KG1 (cell line): ENCODE measurements around the gene ETHE1.
A peak's percentile ranks its signal among the peaks of the same experiment; 100 is the strongest.
"Not testable (repeated sequence)": the region's sequence is repeated elsewhere in the genome, so short reads cannot be mapped to it uniquely, and the experiment has no call there.

Experiments
- DNase-seq: peaks from one replicate; lab custom pipeline; 2025; lab: John Stamatoyannopoulos, UW

Gene ETHE1

GRCh38 chr19:43523696-43524095 is 3.3 kb downstream of the ETHE1 start:
- DNase-seq = not testable (repeated sequence)

GRCh38 chr19:43522929-43523328 is 4.1 kb downstream of the ETHE1 start:
- no peak for DNase-seq

- DNase-seq = peak; percentile 39
Measured at GRCh38 chr19:43519436-43520088, 7.4 kb downstream of the ETHE1 start.

GRCh38 chr19:43518051-43518450 is 8.9 kb downstream of the ETHE1 start:
- DNase-seq = no peak

- DNase-seq = not testable (repeated sequence)
Measured at GRCh38 chr19:43512399-43512798, 14.6 kb downstream of the ETHE1 start.

- DNase-seq = no peak
Measured at GRCh38 chr19:43511324-43511723, 15.7 kb downstream of the ETHE1 start.

- no peak for DNase-seq
Measured at GRCh38 chr19:43510713-43511112, 16.3 kb downstream of the ETHE1 start.

- no peak for DNase-seq
Measured at GRCh38 chr19:43507880-43508279, 19.1 kb downstream of the ETHE1 start.

- DNase-seq = no peak
Measured at GRCh38 chr19:43506629-43507028, 20.4 kb downstream of the ETHE1 start.

GRCh38 chr19:43505941-43506340 is 21.1 kb downstream of the ETHE1 start:
- DNase-seq = no peak

GRCh38 chr19:43505186-43505456 is 21.9 kb downstream of the ETHE1 start:
- no peak for DNase-seq

- DNase-seq = no peak
Measured at GRCh38 chr19:43504426-43505185, 22.4 kb downstream of the ETHE1 start, which contains the start of gene PHLDB3. PHLDB3 (minus strand) TSS chr19:43504746; CDS start chr19:43504118, 628 bp downstream.

GRCh38 chr19:43503501-43504425 is 23.2 kb downstream of the ETHE1 start:
- DNase-seq = peak; percentile 93

GRCh38 chr19:43502419-43502976 is 24.5 kb downstream of the ETHE1 start:
- DNase-seq = no peak

- DNase-seq = no peak
Measured at GRCh38 chr19:43501661-43502418, 25.2 kb downstream of the ETHE1 start.

- DNase-seq = no peak
Measured at GRCh38 chr19:43499042-43499441, 28.0 kb downstream of the ETHE1 start.

GRCh38 chr19:43498233-43498842 is 28.7 kb downstream of the ETHE1 start:
- DNase-seq = no peak

GRCh38 chr19:43496960-43497359 is 30.0 kb downstream of the ETHE1 start:
- no peak for DNase-seq

- DNase-seq = no peak
Measured at GRCh38 chr19:43495082-43495481, 31.9 kb downstream of the ETHE1 start.

- DNase-seq = no peak
Measured at GRCh38 chr19:43490759-43491158, 36.2 kb downstream of the ETHE1 start.

- DNase-seq = no peak
Measured at GRCh38 chr19:43489979-43490599, 36.9 kb downstream of the ETHE1 start.
